Esophagus squamous epithelium (tissue), 5 donors: ENCODE measurements around the gene FERMT3. TPM values are rescaled to one million over a fixed set of nuclear protein-coding genes. Genes with fewer than 3 reads are reported as not detected.

Source experiments
- DNase-seq: peaks from one replicate; lab custom pipeline; 2025; lab: John Stamatoyannopoulos, UW
- H3K27ac ChIP-seq, 4 donors: fragments of 200-600 bp; sonication (generic); one replicate each; pipeline ENCODE4 v1.5.1; 2016 to 2019; ENCODE audit warnings: mild to moderate bottlenecking in 1 of 4
- H3K27me3 ChIP-seq, 4 donors: fragments of 200-600 bp; sonication (generic); 1 replicate in 3 of 4; 2 replicates in 1 of 4; pipeline versions ENCODE4 v1.5.1 to v1.6.0; 2017 to 2021; ENCODE audit warnings: antibody characterized with exemption in 1 of 4
- H3K36me3 ChIP-seq, 3 donors: fragments of 200-600 bp; sonication (generic); one replicate each; pipeline ENCODE4 v1.5.1; 2016 to 2019
- H3K4me1 ChIP-seq, 3 donors: fragments of 200-600 bp; sonication (generic); one replicate each; pipeline ENCODE4 v1.5.1; 2017 to 2019
- H3K4me3 ChIP-seq, 4 donors: fragments of 200-600 bp; sonication (generic); 1 replicate in 3 of 4; 2 replicates in 1 of 4; pipeline ENCODE4 v1.5.1; 2016 to 2019; ENCODE audit warnings: mild to moderate bottlenecking in 2 of 4, moderate library complexity in 1 of 4
- H3K9me3 ChIP-seq, 3 donors: fragments of 200-600 bp; sonication (generic); one replicate each; pipeline ENCODE4 v1.5.1; 2016 to 2019
- POLR2A ChIP-seq, 4 donors: fragments of 450-650 bp; IDR thresholded peaks; one replicate each; pipeline ENCODE4 v1.6.1; 2017; ENCODE audit warnings: antibody characterized with exemption in 4 of 4, mild to moderate bottlenecking in 4 of 4, moderate library complexity in 3 of 4
- WGBS, 2 donors: methylation state at CpG; one replicate each; pipeline ENCODE4 v1.1.5; 2018; 5-methylcytosine and 5-hydroxymethylcytosine counted together
- intact Hi-C: fragments of 100-400 bp; cut with DNase I; formaldehyde crosslinking; loops from one replicate; pipeline ENCODE4 v1.15.0; 2022
- total RNA-seq, 4 donors: library from RNA; depleted of rRNA; stranded (reverse); fragments of >200 nt; gene quantifications; one replicate each; pipeline ENCODE4 v1.1.0, GENCODE V29; 2016
- TF ChIP-seq, protein P1 (sequence below), 6 experiments: fragments of 450-650 bp in 4 of 6; fragments of 200-600 bp in 2 of 6; sonication (generic) in 2 of 6; IDR thresholded peaks; one replicate each; pipeline ENCODE4 v1.5.1; 2016 to 2019; ENCODE audit warnings: antibody characterized with exemption in 6 of 6, mild to moderate bottlenecking in 4 of 6, moderate library complexity in 4 of 6
- donor health status: DM: yes; HTN: yes; CAD: no.

Gene FERMT3
- total RNA-seq, 4 donors from 2014 or later, result 3.8 to 16.9 (median 10.6) TPM

DNA sequence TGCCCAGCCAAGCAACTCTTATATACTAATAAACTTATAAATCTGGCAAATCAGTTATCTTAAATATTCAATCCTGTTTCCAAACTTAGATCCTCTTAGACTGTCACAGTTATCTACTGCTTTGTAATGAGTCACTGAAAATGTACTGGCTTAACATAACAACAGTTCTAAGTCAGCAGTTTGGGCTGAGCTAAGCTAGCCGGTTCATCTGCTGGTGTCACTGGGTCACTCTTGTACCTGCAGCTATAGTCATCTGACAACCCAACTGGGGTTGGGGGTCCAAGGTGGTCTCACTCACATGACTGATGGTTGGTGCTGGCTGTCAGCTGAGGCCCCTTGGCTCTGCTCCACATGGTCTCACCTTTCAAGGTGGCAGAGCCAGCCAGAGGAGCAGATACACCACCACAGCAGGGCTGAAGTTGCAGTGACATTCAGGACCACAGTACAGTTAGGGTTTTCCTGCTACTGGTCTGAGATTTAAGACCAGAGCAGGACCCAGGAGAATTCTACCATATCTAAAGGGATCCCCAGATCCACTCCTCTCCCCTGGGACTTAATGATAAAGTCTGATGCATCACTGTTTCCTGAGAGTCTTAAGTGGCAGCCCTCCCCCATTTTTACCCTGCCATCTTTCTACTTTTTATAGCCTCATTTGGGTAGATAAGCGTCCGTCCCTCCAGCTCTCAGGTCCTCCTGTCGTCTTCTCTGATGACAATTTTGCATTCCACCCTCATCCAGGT is 32.7 kb upstream of the FERMT3 start:
- H3K9me3 ChIP-seq, result peaks cover 0 to 5% (median 0%) of the 10 kb centered on the region in 3 donors
- intact Hi-C loops, result no loop called here
- no peak for DNase-seq
- H3K4me3 ChIP-seq, result no peak overlapping the region
- H3K27ac ChIP-seq, result no peak overlapping the region
- 79 to 86% methylated on average over 4 of the region's 4 CpGs for WGBS, 2 donors
- TF ChIP-seq, protein P1, sequence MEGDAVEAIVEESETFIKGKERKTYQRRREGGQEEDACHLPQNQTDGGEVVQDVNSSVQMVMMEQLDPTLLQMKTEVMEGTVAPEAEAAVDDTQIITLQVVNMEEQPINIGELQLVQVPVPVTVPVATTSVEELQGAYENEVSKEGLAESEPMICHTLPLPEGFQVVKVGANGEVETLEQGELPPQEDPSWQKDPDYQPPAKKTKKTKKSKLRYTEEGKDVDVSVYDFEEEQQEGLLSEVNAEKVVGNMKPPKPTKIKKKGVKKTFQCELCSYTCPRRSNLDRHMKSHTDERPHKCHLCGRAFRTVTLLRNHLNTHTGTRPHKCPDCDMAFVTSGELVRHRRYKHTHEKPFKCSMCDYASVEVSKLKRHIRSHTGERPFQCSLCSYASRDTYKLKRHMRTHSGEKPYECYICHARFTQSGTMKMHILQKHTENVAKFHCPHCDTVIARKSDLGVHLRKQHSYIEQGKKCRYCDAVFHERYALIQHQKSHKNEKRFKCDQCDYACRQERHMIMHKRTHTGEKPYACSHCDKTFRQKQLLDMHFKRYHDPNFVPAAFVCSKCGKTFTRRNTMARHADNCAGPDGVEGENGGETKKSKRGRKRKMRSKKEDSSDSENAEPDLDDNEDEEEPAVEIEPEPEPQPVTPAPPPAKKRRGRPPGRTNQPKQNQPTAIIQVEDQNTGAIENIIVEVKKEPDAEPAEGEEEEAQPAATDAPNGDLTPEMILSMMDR (IDR thresholded peaks at IDR 0.05), result no peak
- TF ChIP-seq POLR2A (IDR thresholded peaks at IDR 0.05), result no peak
- no peaks in the 10 kb centered on the region for H3K36me3 ChIP-seq
- no peaks in the 10 kb centered on the region for H3K27me3 ChIP-seq
- no peaks in the 10 kb centered on the region for H3K4me1 ChIP-seq

DNA sequence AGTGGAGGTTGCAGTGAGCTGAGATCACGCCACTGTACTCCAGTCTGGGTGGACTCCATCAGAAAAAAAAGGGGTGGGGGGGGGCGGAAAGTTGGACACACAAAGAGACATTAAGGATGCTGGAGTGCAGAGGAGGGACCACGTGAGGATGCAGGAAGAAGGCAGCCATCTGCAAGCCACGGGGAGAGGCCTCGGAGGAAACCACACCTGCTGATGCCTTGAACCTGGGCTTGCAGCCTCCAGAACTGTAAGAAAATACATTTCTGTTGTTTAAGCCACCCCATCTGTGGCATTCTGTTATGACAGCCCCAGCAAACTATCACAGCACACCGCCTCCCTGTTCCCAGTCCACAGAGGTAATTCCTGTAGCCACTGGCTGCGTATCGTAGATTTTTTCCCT is 29.8 kb upstream of the FERMT3 start:
- Histone ChIP-seq H3K36me3 (no peaks in the 10 kb centered on the region), H3K27me3 (no peaks in the 10 kb centered on the region), H3K27ac (no peak overlapping the region), H3K4me1 (peaks cover 9 to 13% (median 12%) of the 10 kb centered on the region in 3 donors), H3K9me3 (peaks cover 0 to 5% (median 0%) of the 10 kb centered on the region in 3 donors), H3K4me3 (no peak overlapping the region)
- TF ChIP-seq, protein P1 (IDR thresholded peaks at IDR 0.05), result no peak
- no peak for TF ChIP-seq POLR2A (IDR thresholded peaks at IDR 0.05)
- WGBS, 2 donors, result 77 to 84% methylated on average over 8 of the region's 8 CpGs
- DNase-seq, result no peak
- intact Hi-C loops, result no loop called here

DNA sequence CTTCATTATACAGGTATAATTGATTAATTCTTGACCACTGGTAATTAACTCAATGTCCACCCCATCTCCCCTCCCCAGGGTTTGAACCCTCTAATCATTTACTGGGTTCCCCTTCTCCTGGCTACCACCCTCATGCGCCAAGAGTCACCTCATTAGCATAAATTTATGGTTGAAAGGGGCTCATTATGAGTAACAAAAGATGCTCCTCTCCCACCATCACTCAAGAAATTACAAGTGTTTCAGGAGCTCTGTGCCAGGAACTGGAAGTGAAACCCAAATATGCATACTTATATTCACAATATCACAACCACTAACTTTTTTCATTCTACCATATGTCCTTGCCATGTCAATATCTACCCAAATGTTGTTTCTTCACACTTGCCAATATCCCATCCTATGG is 28.3 kb upstream of the FERMT3 start:
- H3K36me3 ChIP-seq, result no peaks in the 10 kb centered on the region
- H3K4me1 ChIP-seq, result peaks cover 14 to 27% (median 17%) of the 10 kb centered on the region in 3 donors
- TF ChIP-seq, protein P1 (IDR thresholded peaks at IDR 0.05), result no peak
- TF ChIP-seq POLR2A (IDR thresholded peaks at IDR 0.05), result no peak
- intact Hi-C loops, result no loop called here
- H3K27me3 ChIP-seq, result no peaks in the 10 kb centered on the region
- no peak overlapping the region for H3K27ac ChIP-seq
- peaks cover 0 to 5% (median 0%) of the 10 kb centered on the region in 3 donors for H3K9me3 ChIP-seq
- 69 to 81% methylated on average over 1 of the region's 1 CpG for WGBS, 2 donors
- H3K4me3 ChIP-seq, result no peak overlapping the region
- DNase-seq, result no peak

DNA sequence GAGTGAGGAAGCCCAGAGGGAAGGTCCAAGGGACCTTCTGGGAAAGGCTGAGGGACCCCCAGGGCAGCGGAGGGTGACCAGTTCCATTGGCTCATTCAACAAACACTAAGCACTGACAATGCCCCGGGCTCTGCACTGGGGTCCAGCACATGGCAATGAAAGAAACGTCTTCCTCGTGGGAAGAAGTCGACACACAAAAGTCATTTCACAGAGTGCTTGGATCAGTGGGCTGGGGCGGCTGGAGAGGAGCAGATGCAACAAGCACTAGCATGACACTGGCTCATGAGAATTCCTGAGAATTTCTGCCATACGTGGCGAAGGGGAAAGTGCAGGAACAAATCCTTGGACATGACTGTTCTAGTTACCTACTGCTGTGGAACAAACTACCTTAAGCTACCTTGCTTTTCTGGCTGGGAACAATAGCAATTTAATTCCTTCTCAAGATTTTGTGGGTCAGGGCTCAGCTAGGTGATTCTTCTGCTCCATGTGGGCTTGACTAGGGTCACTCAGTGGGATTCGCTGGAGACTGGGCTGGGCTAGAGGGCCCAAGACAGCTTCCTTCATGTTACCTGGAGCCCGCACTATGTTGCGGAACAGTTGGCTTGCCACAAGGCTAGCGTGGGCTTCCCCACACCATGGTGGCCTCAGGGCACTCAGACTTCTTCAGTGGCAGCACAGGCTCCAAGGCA is 27.4 kb upstream of the FERMT3 start:
- DNase-seq, result no peak
- Histone ChIP-seq H3K4me1 (peaks cover 17 to 36% (median 22%) of the 10 kb centered on the region in 3 donors), H3K27ac (no peak overlapping the region), H3K27me3 (no peaks in the 10 kb centered on the region), H3K36me3 (no peaks in the 10 kb centered on the region), H3K4me3 (no peak overlapping the region), H3K9me3 (no peaks in the 10 kb centered on the region)
- intact Hi-C loops, result no loop called here
- 94 to 97% methylated on average over 8 to 11 of the region's 12 CpGs for WGBS, 2 donors
- TF ChIP-seq POLR2A (IDR thresholded peaks at IDR 0.05), result no peak
- TF ChIP-seq, protein P1 (IDR thresholded peaks at IDR 0.05), result no peak

DNA sequence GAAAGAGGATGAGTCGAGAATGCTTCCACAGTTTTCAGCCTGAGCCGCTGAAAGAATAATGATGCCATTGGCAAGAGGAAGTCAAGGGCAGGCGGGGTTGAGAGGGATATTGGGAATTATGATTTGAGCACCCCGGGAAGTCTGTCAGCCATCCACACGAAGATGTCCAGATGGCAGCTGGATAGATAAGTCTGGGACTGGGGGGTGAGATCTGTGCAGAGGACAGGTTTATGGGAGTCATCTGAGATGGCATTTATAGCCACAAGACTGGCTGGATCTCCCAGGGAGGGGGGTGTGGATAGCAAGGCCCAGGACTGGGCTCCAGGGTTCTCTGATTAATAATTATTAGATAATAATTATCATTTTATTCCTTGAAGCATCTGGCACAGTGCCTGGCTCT is 25.6 kb upstream of the FERMT3 start:
- H3K4me1 ChIP-seq, result peaks cover 26 to 48% (median 30%) of the 10 kb centered on the region in 3 donors
- WGBS, 2 donors, result 51 to 83% methylated on average over 5 of the region's 5 CpGs
- no peak for DNase-seq

More for the DNA sequence above, 25.6 kb upstream of the FERMT3 start:
- H3K27me3 ChIP-seq, result no peaks in the 10 kb centered on the region
- TF ChIP-seq, protein P1 (IDR thresholded peaks at IDR 0.05), result no peak
- TF ChIP-seq POLR2A (IDR thresholded peaks at IDR 0.05), result no peak
- no peaks in the 10 kb centered on the region for H3K36me3 ChIP-seq
- no peak overlapping the region for H3K4me3 ChIP-seq
- H3K27ac ChIP-seq, result peak overlapping the region; percentile 20 to 87 (median 81)
- H3K9me3 ChIP-seq, result no peaks in the 10 kb centered on the region
- intact Hi-C loops, result no loop called here
